D721Med (cell line): ENCODE measurements around the gene OR2C1.

Experiments
- DNase-seq: peaks from one replicate; pipeline ENCODE4 v3.0.0; 2011; ENCODE audit warnings: low spot score; ENCODE audit not compliant: insufficient read length
- FAIRE-seq: peaks from 2 replicates; lab custom pipeline; 2011; peaks lifted over from hg19 to GRCh38; lab: Jason Lieb, UNC
- CTCF ChIP-seq: IDR thresholded peaks from 2 replicates; pipeline ENCODE4 v1.5.1; 2012; ENCODE audit warnings: mild to moderate bottlenecking, control low read depth; ENCODE audit not compliant: insufficient read depth; ENCODE audit errors: missing control alignments

OR2C1 gene

GRCh38 chr16:3383045-3383448, 27.4 kb downstream of the OR2C1 start:
- TF ChIP-seq CTCF = no peak
- no peak for DNase-seq
- FAIRE-seq = no peak

DNA sequence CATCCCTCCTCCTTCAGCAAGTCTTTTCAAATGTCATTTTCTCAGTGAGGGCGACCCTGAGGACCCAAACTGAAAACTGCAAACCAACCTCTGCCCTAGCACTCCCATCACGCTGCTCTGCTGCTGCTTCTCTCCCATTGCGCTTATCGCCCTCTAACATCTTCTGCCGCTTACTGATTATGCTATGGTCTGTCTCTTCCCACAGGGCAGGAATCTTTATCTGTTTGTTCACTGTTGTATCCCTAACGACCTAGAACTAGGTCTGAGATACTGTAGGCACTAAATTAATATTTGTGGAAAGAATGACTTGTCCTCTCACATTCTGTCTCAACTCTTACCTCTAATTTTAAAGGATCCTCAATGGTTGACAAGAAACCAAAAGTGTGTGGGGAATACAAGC, 32.6 kb downstream of the OR2C1 start:
- FAIRE-seq = no peak
- no peak for DNase-seq
- TF ChIP-seq CTCF = no peak

- TF ChIP-seq CTCF = no peak
- DNase-seq = no peak
- FAIRE-seq = no peak
Measured at GRCh38 chr16:3389663-3390338, 34.1 kb downstream of the OR2C1 start.

DNA sequence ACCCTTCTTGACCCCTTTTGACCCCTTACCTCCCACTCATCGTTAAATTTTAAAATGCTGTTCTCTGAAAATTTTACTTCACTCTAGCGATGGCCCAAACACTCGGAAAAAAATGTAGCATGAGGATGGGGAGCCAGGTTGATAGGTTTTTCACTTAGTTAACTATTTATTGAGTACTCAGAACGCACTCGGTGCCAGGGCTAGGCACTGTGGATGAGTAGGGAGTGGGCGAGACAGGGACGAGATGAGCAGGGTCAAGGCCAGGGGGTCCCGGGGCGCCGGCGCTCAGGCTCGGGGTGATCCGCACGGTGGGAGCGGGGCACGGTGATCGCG, 44.7 kb downstream of the OR2C1 start:
- FAIRE-seq = no peak
- no peak for DNase-seq
- no peak for TF ChIP-seq CTCF

- DNase-seq (peak; percentile 98), FAIRE-seq (no peak)
Measured at GRCh38 chr16:3400779-3401688, 45.3 kb downstream of the OR2C1 start, which contains the start of the genes ZNF174 and ZSCAN32. TSS of gene ZNF174 (plus strand) at chr16:3401215. CDS start at chr16:3402005, 790 bp downstream. TSS of gene ZSCAN32 (minus strand) at chr16:3401004. CDS start at chr16:3397557, 3,447 bp downstream.

DNA sequence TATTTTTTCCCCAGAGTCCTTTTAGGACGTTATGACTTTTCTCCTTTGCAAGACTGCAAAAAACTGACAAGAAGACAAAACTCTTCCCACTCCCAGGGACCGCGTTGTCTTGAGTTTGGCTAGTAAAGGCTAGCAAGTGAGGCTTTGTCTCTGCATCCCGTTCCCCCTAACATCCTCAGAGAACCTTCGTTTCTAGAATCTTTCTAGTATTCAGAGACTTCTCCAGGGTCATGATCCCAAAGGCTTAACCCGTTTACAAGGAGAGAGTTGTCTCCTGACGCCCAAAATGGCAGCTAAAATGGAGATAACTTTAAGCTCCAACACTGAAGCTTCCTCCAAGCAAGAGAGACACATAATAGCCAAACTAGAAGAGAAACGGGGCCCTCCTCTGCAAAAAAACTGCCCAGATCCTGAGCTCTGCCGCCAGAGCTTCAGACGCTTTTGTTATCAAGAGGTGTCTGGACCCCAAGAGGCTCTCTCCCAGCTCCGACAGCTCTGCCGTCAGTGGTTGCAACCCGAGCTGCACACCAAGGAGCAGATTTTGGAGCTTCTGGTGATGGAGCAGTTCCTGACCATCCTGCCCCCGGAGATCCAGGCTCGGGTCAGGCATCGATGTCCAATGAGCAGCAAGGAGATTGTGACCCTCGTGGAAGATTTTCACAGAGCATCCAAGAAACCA, 46.2 kb downstream of the OR2C1 start:
- no peak for DNase-seq
- no peak for TF ChIP-seq CTCF
- FAIRE-seq = no peak

More at GRCh38 chr16:3400779-3401688, 45.3 kb downstream of the OR2C1 start, which contains the start of the genes ZNF174 and ZSCAN32:
- no peak for TF ChIP-seq CTCF
